Body of pancreas (tissue), 4 donors: Measurements from ENCODE around the gene SH3GL1. TPM values are rescaled to one million over a fixed set of nuclear protein-coding genes. Genes with fewer than 3 reads are reported as not detected.

Source experiments
- ATAC-seq: fragments of 150-250 bp; one replicate; pipeline ENCODE4 v1.9.1; 2016
- DNase-seq, 4 donors: peaks; one replicate each; pipeline ENCODE4 v3.0.0-alpha.2; 2019
- H3K27ac ChIP-seq, 4 donors: fragments of 200-600 bp; sonication (generic); 1 replicate in 3 of 4; 2 replicates in 1 of 4; pipeline versions ENCODE4 v1.5.1 to v1.6.1; 2016 to 2019; ENCODE audit warnings: mild to moderate bottlenecking in 1 of 4, mixed read lengths in 1 of 4, moderate library complexity in 1 of 4
- H3K27me3 ChIP-seq, 2 donors: fragments of 200-600 bp; sonication (generic); one replicate each; pipeline ENCODE4 v1.6.0; 2016; ENCODE audit warnings: mild to moderate bottlenecking in 1 of 2
- H3K36me3 ChIP-seq, 2 donors: fragments of 200-600 bp; sonication (generic); replicated peaks in 1 of 2; 2 replicates each; pipeline ENCODE4 v1.5.1; 2016; ENCODE audit warnings: low read depth in 2 of 2; ENCODE audit not compliant: insufficient read depth in 1 of 2
- H3K4me1 ChIP-seq: fragments of 200-600 bp; sonication (generic); one replicate; pipeline ENCODE4 v1.6.0; 2016
- H3K4me3 ChIP-seq, 2 donors: fragments of 200-600 bp; sonication (generic); 1 replicate in 1 of 2; 2 replicates in 1 of 2; pipeline ENCODE4 v1.5.1; 2016 to 2019
- H3K9me3 ChIP-seq, 3 donors: fragments of 200-600 bp; sonication (generic); 1 replicate in 2 of 3; 2 replicates in 1 of 3; pipeline ENCODE4 v1.5.1; 2016
- POLR2A ChIP-seq, 3 donors: fragments of 450-650 bp; IDR thresholded peaks; one replicate each; pipeline ENCODE4 v1.6.1; 2016; ENCODE audit warnings: antibody characterized with exemption in 3 of 3, mild to moderate bottlenecking in 2 of 3
- WGBS, 2 donors: methylation state at CpG; one replicate each; pipeline ENCODE4 v1.1.5; 2017; 5-methylcytosine and 5-hydroxymethylcytosine counted together
- intact Hi-C: fragments of 100-400 bp; cut with DNase I; formaldehyde crosslinking; loops from one replicate; pipeline ENCODE4 v1.15.1; 2023
- total RNA-seq, 2 donors: library from RNA; depleted of rRNA; stranded (reverse); fragments of >200 nt; gene quantifications; one replicate each; pipeline ENCODE4 v1.1.0, GENCODE V29; 2016
- TF ChIP-seq, protein P1 (sequence below), 7 experiments: fragments of 450-650 bp in 4 of 7; fragments of 200-600 bp in 3 of 7; sonication (generic) in 3 of 7; IDR thresholded peaks; one replicate each; pipeline ENCODE4 v1.5.1; 2016 to 2019; ENCODE audit warnings: antibody characterized with exemption in 7 of 7

Gene SH3GL1
- total RNA-seq, 2 donors from 2014 or later = 20.4 to 22.6 TPM

DNA sequence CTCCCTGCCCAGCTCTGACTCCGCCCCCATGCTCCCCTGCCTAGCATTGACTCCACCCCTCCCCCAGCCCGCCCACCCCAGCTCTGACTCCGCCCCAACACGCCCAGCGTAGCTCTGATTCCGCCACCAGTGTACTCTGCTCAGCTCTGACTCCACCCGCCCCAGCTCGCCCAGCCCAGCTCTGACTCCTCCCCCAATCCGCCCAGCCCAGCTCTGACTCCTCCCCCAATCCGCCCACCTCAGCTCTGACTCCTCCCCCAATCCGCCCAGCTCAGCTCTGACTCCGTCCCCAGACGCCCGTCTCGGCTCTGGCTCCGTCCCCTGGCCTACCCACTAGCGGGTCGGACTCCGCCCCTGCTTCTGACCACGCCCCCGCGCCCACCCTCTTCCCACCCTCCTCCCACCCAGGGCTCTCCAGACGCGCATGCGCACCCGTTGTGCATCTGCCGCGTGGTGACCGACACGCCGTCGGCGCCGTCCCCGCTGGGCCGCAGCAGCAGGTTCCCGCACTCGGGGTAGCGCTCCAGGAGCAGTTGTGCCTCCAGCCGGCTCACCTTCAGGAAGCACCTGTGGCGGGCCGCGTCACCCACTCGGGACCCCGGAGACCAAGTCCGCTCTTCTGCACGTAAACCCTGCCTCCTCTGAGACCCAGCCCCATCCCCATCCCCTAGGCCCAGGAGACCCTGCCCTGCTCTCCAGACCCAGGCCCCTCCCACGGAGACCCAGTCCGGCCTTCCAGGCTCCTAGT is 71.9 kb downstream of the SH3GL1 start:
- Histone ChIP-seq H3K4me1 (peaks cover 21% of the 10 kb centered on the region), H3K36me3 (no peaks in the 10 kb centered on the region), H3K27me3 (no peaks in the 10 kb centered on the region), H3K27ac (peak overlapping the region in 2 of 4 donors; percentile 26 to 60), H3K9me3 (no peaks in the 10 kb centered on the region), H3K4me3 (no peak overlapping the region)
- DNase-seq (peak; percentile 84 to 98 (median 94)), ATAC-seq (peak; percentile 90)
- TF ChIP-seq POLR2A (IDR thresholded peaks at IDR 0.05) = peak; percentile 20 to 47 (median 36)
- TF ChIP-seq, protein P1, sequence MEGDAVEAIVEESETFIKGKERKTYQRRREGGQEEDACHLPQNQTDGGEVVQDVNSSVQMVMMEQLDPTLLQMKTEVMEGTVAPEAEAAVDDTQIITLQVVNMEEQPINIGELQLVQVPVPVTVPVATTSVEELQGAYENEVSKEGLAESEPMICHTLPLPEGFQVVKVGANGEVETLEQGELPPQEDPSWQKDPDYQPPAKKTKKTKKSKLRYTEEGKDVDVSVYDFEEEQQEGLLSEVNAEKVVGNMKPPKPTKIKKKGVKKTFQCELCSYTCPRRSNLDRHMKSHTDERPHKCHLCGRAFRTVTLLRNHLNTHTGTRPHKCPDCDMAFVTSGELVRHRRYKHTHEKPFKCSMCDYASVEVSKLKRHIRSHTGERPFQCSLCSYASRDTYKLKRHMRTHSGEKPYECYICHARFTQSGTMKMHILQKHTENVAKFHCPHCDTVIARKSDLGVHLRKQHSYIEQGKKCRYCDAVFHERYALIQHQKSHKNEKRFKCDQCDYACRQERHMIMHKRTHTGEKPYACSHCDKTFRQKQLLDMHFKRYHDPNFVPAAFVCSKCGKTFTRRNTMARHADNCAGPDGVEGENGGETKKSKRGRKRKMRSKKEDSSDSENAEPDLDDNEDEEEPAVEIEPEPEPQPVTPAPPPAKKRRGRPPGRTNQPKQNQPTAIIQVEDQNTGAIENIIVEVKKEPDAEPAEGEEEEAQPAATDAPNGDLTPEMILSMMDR (IDR thresholded peaks at IDR 0.05) = peak in 1 of 7 experiments; percentile 22
- 6 to 12% methylated on average over 30 to 35 of the region's 49 CpGs for WGBS, 2 donors
- intact Hi-C loops = no loop called here

DNA sequence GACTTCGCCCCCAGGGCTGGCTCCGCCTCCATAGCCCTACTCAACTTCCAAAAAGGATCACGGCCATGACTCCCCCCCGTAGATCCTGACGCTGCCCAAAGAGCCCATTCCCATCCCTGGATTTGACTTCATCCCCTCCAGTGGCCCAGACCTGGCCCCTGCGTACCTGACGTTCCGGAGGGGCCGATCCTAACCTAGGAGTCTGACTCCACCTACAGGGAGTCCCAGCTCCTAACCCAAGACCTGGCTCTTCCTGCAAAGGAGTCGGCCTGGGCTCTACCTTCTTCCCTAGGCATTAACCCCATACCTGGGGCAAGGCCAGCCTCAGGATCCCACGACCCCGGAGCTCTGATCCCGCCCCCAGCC is 72.5 kb downstream of the SH3GL1 start:
- no peaks in the 10 kb centered on the region for H3K36me3 ChIP-seq
- TF ChIP-seq POLR2A (IDR thresholded peaks at IDR 0.05) = no peak
- TF ChIP-seq, protein P1 (IDR thresholded peaks at IDR 0.05) = no peak
- WGBS, 2 donors = 18 to 21% methylated on average over 11 to 12 of the region's 13 CpGs

DNA sequence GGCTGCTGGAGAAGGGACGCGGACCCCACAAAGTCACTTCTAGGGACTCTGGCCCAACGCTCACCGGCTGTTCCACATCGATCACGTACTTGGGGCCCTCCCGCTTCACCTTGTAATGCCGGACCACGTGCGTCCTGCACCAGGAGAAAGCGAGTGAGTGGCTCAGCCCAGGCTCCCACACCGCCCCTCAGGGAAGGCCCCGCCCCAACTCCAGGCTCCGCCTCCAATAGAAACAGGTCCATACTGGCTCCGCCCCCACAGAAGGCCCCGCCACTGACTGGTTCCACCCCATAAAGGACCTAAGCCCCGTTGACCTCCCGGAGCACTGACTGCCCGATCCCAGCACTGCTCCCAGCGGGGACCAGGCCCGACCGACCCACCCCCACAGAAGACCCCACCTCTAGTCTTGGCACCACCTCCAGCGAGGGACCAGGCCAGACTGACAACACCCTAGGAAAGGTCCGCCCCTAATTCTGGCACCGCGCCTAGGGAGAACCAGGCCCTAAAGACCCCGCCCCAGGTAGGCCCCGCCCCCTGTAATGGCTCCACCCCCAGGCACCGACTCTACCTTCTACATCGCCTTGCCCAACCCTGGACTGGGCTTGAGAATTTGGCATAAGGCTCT is 73.0 kb downstream of the SH3GL1 start:
- peaks cover 21% of the 10 kb centered on the region for H3K4me1 ChIP-seq
- peak overlapping the region in 1 of 4 donors; percentile 61 for H3K27ac ChIP-seq
- DNase-seq (peak; percentile 48 to 85 (median 78)), ATAC-seq (peak; percentile 30)
- no peaks in the 10 kb centered on the region for H3K36me3 ChIP-seq
- TF ChIP-seq POLR2A (IDR thresholded peaks at IDR 0.05) = no peak
- TF ChIP-seq, protein P1 (IDR thresholded peaks at IDR 0.05) = no peak
- intact Hi-C loops = no loop called here
- no peaks in the 10 kb centered on the region for H3K9me3 ChIP-seq
- 22 to 62% methylated on average over 14 to 30 of the region's 30 CpGs for WGBS, 2 donors
- H3K27me3 ChIP-seq = no peaks in the 10 kb centered on the region
- no peak overlapping the region for H3K4me3 ChIP-seq

More for the DNA sequence above, 72.5 kb downstream of the SH3GL1 start:
- Histone ChIP-seq H3K9me3 (no peaks in the 10 kb centered on the region), H3K4me1 (peaks cover 21% of the 10 kb centered on the region), H3K27me3 (no peaks in the 10 kb centered on the region), H3K27ac (peak overlapping the region in 1 of 4 donors; percentile 61), H3K4me3 (no peak overlapping the region)
- ATAC-seq (peak; percentile 34), DNase-seq (no peak)
- intact Hi-C loops = no loop called here

DNA sequence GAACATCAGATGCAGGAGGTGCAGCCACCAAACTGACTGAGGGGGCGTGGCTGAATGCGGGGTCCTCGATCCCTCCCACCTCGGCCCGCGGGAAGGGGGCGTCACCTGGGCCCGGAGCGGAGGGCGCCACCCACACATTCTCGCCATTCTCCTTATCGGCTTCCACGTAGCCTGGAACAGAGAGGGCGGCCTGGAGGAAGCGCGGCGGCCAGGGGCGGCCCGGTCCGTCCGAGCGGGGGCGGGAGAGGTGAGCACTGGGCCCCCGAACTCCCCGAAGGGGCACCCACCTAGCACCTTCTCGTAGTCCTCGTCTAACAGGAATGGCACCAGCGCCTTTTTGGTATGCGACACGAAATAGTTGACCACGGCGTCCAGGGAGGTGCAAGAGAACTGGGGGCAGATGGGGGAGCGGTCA is 73.5 kb downstream of the SH3GL1 start:
- peak in 1 of 4 donors; percentile 11 for DNase-seq
- intact Hi-C loops = no loop called here
- Histone ChIP-seq H3K4me1 (peaks cover 21% of the 10 kb centered on the region), H3K9me3 (no peaks in the 10 kb centered on the region), H3K27me3 (no peaks in the 10 kb centered on the region), H3K4me3 (no peak overlapping the region), H3K27ac (no peak overlapping the region), H3K36me3 (no peaks in the 10 kb centered on the region)
- no peak for ATAC-seq
- 49 to 87% methylated on average over 8 to 33 of the region's 33 CpGs for WGBS, 2 donors
- TF ChIP-seq, protein P1 (IDR thresholded peaks at IDR 0.05) = no peak
- TF ChIP-seq POLR2A (IDR thresholded peaks at IDR 0.05) = no peak
